Stimulated activated CD8-positive, alpha-beta memory T cell treated with anti-CD3 and anti-CD28 coated beads, Interleukin-4, amount 100 ng/mL, for 48 hours (primary cell): ENCODE results near the gene GSTO1.

Experiments
- DNase-seq: peaks from one replicate; pipeline ENCODE4 v3.0.0-alpha.2; 2020

GSTO1 gene

DNA sequence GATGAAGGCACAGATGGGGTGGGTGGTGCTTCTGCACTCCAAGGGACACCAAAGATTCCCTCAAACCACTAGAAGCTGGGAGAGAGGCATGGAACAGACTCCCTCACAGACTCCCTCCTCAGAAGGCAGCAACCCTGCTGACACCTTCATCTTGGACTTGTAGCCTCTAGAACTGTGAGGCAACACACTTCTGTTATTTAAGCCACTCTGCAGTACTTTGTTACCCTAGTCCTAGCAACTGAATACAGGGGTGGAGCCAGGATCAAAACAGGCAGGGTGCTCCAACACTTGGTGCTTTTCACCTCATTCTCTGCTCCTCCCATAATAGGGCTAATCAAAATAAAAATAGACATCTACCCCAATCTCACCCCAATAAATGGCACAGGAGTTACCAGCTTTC lies 2.3 kb upstream of the GSTO1 start:
- no peak for DNase-seq

DNA sequence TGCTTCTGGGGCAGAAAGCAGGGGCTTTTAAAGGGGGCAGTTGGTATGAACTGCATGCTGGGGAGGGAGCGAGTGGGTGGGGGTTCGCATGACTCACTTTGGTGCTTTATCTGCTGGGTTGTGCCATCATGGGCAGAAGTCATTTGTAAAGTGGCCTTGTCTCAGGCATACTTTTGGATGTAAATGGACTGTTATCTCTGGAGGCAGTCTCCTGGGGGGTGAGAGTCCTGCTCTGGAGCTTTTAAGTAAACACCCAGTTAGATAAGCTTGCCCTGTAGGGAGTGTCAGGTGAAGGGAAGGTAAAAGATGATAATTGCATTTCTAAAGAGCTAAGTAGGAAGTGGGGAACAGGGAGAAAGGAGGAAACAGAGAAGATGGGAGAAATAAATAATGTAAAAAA lies 1.6 kb upstream of the GSTO1 start:
- peak; percentile 36 for DNase-seq

DNA sequence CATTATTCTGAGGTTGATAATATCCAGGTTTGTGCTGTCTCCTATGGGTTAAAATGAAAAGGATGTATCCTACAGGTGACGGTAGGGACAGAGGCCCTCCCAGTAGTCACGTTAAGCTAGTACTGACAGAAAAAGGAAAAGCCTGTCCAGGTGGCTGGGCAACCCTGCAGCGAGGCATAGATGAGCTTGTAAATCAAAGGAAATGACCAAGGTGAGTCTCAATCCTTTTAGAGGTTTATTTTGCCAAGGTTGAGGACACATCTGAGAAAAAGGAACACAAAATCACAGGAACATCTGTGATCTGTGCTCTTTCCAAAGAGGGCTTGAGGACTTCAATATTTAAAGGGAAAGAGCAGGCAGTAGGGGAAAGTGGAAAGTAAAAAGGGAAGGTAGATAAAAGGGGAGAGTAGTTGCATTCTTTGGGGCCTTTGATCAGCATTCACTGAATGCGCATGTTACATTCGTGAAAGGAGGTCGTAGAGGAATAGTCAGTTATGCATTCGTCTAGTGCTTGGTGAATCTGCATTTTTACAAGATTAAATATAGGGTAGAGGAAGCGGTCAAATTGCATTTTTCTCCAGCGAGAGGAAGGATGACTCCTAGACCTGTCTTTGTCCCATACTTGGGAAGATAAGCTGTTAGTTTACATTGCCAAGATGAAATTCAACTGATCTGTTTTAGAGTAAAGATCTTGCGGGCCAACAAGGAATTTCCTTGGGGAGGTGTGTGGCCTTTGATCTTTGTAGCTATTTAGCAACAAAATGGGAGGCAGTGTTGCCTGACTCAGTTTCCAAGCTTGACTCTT lies 884 bp upstream of the GSTO1 start:
- no peak for DNase-seq

DNA sequence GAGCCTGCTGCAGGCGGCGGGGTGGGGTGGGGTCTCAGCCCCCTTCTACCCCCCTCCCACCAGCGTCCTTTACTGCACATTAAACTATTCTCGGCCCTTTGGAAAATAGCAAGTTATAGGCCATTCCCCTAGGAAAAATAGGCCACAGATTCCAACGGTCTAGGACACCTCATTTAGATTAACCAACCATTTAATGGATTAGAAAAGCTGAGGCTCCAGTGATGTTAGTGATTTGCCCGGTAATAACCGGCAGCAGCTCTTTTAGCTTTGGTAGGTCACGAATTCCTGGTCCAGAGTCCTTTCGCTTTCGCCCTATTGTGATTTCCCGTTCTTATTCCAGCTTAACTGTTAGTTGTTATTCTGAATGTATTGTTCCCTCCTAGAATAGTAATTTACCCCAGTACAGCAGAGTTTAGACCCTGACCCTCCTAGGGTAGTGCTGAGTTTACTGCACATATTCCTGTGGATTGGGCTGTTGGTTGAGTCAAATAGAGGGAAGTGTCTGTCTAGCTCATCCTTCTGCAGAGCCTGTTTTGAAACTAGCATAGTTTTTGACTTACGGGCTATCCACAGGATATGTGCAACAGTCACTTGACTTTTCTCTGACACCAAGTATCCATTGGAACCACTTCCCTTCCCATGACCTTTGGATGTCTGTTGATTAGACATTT lies 754 bp downstream of the GSTO1 start:
- no peak for DNase-seq

DNA sequence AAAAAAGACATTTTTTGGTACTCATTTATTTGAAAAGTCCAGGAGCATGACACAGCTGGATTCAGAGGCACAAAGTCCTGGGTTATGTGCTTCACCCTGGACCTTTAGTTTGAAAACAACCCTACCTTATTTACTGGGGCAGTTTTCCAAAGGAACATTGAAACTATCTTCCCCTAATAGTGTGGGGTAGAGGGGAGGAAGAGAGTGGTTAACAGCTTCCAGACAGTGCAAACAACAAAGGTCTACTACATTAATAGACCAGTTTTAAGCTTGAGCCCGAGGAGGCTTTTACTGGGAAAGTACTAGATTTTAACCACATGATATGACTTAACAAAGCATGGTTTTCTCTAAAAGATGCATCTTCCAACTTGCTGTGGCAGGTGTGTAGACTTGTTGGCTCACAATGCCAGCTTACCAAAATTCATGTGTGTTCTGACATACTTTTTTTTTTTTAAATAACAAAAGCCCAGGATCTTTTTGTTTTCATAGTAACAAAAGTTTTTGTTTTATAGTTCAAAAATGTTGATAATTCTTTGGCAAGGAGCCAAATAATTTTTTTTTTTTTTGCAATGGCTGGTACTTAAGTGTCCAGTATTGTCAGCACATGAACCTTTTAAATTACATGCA lies 1.8 kb downstream of the GSTO1 start:
- DNase-seq: no peak

DNA sequence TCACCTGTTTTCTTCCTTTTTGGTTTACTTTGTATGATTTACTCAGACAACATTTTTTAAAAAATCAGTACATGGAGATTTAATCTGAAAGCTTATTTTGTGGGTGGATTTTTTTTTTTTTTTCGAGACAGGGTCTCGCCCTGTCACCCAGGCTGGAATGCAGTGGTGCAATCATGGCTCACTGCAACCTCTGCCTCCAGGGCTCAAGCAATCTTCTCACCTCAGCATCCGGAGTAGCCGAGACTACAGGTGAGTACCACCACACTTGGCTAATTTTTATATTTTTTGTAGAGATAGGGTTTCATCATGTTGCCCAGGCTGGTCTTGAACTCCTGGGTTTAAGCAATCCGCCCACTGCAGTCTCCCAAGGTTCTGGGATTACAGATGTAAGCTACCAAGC lies 2.5 kb downstream of the GSTO1 start:
- DNase-seq: no peak

DNA sequence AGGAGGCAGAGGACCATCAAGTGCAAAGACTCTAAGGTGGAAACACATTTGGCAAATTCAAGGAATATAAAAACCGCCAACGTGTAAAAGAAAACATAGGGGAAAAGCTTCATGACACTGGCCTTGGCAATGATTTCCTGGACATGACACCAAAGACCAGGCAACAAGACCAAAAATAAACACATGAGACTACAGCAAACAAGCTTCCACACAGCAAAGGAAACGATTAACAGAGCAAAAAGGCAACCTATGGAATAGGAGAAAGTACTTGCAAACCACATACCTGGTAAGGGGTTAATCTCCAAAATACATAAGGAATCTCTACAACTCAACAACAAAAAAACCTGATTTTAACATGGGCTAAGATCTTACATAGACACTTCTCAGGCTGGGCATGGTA lies 3.5 kb downstream of the GSTO1 start:
- DNase-seq: no peak

DNA sequence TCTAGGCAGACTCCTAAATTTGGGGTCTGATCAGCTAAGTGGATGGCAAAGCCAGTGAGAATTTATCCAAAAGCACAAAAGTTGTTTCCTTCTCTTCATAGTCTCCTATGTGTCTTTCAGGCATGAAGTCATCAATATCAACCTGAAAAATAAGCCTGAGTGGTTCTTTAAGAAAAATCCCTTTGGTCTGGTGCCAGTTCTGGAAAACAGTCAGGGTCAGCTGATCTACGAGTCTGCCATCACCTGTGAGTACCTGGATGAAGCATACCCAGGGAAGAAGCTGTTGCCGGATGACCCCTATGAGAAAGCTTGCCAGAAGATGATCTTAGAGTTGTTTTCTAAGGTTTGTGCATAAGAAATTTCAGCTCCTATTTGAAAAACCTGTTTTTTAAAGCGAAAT lies 4.8 kb downstream of the GSTO1 start:
- no peak for DNase-seq

DNA sequence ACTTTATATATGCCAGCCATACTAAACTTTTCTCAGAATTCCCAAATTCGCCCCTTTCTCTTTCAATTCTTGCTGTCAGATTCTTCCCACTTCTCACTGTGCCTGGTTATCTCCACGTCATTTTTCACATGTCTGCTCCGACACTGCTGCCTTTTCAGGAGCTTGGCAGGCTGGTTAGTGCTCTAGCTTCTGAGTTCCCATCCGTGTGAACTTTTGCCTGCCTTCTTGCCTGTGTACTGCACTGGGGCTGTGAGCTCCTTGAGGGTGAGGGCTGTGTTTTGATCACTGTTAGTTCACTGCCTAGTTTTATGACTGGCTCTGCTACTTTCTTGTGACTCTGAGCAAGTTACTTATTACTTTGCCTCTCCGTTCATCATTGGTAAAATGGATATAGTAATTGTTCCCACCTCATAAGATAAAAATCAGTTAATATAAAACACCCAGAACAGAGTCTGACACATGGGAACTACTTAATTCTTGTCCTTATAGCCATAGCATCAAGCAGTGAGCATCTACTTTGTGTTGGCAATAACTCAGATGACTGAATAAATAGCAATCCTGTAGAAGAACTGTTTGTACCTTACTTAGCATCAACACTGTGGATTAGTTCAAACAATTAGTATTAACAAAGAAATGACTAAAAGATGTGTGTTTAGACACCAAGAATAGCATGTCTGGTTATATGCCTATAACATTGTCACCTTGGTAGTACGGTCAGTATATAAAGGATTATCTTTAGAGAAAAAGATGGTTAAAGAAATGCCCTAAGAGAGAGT lies 5.5 kb downstream of the GSTO1 start:
- no peak for DNase-seq

DNA sequence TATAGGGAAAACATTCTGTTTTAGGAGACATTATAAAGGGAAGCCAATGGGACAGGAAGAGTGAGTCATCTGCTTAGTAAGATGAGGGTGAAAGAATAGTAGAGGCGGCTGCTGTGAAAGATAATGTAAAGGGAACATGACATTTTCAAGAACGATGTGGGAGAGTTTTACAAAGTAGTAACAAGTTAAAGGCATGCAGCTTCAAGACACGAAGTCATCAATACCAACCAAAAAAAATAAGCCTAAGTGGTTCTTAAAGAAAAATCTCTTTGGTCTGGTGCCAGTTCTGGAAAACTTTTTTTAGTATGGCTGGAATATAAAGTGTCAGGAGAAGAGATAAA lies 6.1 kb downstream of the GSTO1 start:
- no peak for DNase-seq

DNA sequence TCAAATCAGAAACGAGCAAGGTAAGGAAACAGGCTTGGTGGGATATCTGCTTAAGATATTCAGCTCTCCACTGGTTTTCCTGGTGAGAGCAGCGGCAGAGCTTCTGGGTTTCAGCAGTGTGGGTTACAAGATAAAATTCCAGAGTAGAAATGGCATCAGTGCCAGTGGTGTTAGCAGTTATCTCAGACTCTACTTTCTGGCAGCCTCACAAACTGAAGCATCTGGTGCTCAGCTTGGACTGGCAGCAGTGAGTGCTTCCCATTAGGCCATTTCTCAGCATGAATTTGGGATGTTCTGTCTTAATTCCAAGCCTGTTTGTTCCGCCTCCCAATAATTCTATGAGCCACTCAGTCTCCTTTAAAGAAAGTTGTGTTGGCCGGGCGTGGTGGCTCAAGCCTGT lies 7.4 kb downstream of the GSTO1 start:
- no peak for DNase-seq

DNA sequence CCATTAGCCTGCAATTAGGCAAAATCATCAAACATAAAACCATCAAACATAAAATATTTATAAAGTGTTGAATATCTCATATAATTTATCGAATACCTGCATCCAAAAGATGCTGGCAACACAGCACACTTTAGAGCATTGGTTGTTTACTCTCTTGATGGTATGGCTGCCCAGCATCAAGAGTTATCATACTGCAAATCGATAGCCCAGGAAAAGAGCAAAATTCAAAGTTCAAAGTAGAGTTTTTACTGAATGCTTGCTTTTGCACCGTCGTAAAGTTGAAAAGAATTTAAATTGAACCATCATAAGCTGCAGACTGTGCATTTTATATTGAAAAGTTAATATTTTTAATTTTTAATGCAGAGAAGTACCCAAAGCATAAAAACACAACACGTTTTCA lies 10.1 kb downstream of the GSTO1 start:
- DNase-seq: no peak

DNA sequence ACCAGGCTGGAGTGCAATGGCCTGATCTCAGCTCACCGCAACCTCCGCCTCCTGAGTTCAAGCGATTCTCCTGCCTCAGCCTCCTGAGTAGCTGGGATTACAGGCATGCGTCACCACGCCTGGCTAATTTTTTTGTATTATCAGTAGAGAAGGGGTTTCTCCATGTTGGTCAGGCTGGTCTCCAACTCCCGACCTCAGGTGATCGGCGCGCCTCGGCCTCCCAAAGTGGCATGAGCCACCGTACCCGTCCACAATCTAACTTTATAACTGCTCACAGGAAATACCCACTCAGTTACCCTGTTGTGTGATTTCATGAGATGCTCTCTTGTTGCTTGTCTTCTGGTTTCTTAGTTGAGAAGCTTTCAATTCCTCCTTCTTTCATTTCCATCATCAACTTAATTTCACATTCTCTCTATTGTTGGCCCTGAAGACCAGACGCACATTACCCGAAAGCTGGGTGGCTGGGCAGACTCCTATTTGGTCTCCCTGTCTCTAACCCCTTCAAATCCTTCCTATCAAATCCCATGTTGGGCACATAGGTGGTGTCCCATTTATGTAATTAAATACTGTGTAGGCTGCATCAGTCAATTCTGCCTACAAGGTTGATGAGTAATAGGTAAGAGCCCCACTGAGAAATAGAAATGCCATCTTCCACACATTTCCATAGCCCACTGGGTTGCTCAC lies 13.2 kb downstream of the GSTO1 start:
- DNase-seq: peak; percentile 59

DNA sequence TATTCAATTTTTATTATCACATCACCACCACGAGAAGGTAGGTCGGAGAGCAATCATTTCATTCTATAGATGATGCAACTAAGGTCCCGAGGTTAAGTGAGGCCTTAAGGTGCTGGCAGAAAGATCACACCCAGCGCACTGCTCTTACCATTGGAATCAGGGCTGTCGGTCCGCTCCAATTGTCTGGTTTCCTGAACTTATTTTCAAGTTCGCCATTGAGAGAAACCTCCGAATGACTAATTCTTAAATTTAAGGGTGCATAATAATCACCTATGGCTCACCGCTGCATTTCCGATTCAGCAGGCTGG lies 13.7 kb downstream of the GSTO1 start:
- no peak for DNase-seq

DNA sequence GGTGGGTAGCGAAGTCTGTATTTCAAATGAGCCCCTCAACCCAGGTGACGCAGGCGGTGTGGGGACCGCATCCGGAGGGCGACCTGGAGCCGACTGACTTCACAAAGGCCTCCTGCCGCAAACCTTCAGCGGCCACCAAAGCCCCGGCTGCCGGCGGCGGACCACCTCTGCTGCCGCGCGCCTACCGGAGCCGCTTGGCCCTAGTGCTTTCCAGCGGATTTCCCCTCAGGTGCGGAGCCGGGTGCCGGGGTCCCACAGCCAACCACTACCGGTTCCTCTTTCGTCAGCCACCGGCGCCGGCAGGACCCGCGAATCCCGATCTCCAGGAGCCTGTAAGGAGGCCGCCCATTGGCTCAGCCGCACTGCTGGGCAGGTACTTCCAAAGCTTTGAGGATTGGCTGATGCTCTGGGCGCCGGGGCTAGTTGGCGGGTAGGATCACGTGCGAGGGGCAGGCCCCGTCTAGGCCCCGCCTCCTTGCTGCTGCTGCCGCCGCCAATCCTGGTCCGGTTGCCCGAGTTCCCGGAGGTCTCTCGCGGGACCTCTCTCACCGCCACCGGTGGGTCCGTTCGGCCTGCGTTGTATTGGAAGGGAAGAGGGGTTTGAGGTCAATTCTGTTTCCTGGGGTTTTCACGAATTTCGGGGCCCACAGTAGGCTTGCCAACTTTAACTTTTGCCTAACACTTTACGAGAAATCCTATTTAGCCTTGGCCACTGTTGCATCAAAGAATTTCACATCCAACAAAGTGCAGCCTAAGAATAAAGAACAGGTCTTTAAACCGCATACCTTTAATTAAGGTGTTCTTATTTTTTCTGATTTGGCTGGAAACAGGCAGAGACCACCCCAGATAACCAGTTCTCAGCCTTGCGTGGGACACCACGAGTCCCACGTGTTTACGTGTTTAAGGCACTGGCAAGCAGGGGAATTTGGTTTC lies 14.3 kb downstream of the GSTO1 start, which contains the start of gene GSTO2:
TSS of gene GSTO2 (plus strand) at position 472 of the 933 bp plus-strand sequence. CDS start 5,732 bp downstream, outside the sequence.
- peak; percentile 98 for DNase-seq

DNA sequence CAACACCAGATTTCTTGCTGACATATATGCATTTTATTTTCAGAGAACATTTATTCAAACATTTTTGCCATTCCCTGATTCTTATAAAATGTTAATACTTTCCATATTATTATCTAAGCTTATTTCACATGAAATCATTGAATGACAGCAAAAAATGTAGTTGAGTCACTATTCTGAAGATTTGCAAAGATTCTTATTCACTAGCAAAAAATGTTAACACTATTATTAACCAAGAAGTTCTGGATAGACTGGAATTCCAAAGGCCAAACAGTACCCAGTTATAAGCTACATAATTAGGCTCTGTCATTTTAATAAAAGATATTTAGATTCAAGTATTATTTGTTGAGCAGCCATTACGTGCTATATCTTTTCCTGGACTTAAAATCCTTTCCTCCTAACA lies 18.6 kb downstream of the GSTO1 start:
- no peak for DNase-seq

DNA sequence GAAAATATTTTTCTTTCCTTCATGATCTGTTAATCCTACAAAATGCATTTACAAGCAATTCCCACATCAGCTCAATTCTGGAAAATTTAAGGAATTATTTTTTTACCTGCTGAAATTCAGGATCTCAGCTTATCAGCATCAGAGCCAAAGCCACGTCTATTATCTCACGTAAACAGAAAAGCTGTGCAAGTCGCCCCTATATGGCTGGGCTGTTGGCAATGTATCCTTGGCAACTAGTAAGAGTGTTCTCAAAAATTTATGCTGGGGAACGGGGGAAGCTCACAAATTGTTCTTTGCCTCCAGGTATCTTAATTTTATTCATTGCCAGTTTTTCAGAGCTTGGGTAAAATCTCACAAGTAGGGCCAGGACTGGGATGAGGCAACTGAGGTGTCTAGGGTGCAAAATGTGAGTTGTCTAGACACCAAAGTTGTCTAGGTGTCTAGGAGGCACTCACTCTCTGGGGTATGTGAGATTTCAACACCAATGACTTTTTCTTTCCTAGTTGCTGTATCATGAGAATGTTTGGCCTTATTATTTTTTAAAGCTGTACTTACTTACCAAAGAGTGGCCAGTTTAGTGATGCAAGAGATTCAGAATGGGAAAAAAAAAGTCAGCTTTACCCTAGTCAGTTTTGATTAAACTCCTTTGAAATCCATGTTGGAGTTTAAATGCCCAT lies 19.3 kb downstream of the GSTO1 start:
- no peak for DNase-seq

DNA sequence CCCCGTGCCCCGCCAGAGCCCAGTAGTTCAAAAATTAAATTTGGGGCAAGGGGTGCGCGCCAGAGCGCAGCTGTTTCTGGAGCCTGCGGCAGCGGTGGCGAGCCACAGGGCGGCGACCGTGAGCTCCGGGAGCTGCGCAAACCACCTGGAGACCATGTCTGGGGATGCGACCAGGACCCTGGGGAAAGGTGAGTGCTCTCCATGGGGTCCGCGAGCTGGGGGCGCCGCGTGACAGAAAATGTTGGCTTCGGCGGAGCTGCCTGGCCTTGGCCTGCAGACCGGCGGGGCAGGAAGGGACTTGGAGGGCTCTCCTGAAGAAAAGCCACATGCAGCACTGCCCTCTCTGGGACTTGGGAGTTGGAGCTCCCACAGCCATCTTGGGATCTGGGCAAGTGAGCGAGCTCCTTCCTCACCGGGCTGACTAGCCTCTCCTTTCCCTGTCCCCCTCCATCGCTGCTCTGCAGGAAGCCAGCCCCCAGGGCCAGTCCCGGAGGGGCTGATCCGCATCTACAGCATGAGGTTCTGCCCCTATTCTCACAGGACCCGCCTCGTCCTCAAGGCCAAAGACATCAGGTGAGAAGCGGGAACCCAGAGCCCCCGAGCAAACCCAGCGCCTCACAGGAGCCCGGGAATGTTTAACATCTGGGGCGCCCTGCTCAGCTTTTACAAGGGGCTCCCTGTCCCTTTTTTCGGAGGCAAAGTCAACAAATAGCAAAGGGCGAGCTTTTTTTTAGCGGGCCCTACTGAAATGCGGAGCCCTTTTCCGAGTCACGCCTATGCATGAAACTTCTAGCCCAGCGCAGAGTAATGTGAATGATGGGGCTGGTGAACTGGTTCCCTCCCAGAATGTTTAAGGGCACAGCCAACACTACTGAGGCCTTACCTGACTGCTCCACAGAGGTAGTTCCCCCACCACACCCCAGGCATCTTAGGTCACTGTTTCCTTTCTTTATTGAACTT lies 20.4 kb downstream of the GSTO1 start:
- peak; percentile 71 for DNase-seq

DNA sequence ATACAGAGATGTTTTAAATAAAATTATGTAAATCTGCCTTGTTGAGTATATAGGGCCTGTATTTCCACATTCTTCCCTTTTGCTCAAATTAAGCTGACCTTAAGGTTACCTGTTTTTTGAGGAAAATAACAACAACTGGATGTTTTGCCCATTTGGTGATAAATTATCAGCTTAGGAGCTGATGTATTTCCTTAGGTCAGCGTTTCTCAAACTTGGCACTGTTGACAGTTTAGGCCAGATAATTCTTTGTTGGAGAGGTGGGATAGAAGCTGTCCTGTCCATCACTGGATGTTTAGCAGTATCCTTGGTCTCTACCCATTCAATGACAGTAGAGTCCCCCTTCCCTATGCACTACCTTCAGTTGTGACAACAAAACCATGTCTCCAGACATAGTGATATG lies 21.5 kb downstream of the GSTO1 start:
- DNase-seq: no peak

DNA sequence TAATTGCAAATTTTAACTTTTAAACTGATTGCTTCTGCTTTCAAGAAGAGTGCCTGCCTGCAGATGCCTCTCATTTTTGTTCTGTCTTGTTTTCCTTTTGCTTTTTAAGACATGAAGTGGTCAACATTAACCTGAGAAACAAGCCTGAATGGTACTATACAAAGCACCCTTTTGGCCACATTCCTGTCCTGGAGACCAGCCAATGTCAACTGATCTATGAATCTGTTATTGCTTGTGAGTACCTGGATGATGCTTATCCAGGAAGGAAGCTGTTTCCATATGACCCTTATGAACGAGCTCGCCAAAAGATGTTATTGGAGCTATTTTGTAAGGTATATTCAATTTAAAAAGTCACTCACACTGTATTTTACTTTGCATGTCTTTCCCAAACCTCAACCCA lies 23.1 kb downstream of the GSTO1 start:
- DNase-seq: no peak
